Gastrocnemius medialis (tissue), 4 donors: Measurements from ENCODE around the gene TMEM91. TPM values are rescaled to one million over a fixed set of nuclear protein-coding genes. Genes with fewer than 3 reads are reported as not detected.

Experiments
- ATAC-seq, 2 donors: fragments of 150-250 bp; one replicate each; pipeline ENCODE4 v1.9.1; 2016
- DNase-seq, 2 donors: peaks; one replicate each; pipeline ENCODE4 v3.0.0-alpha.2; 2019
- H3K27ac ChIP-seq, 4 donors: fragments of 200-600 bp; sonication (generic); 1 replicate in 1 of 4; 2 replicates in 3 of 4; pipeline ENCODE4 v1.5.1; 2016 to 2018; ENCODE audit warnings: mild to moderate bottlenecking in 2 of 4, moderate library complexity in 1 of 4
- H3K27me3 ChIP-seq, 3 donors: fragments of 200-600 bp; sonication (generic) in 2 of 3; 1 replicate in 1 of 3; 2 replicates in 2 of 3; pipeline versions ENCODE4 v1.5.1 to v1.6.0; 2016 to 2019; ENCODE audit warnings: mild to moderate bottlenecking in 1 of 3, moderate library complexity in 1 of 3
- H3K36me3 ChIP-seq, 2 donors: fragments of 200-600 bp; sonication (generic) in 1 of 2; one replicate each; pipeline ENCODE4 v1.5.1; 2017 to 2018
- H3K4me1 ChIP-seq, 2 donors: fragments of 200-600 bp; sonication (generic) in 1 of 2; one replicate each; pipeline ENCODE4 v1.5.1; 2016 to 2017; ENCODE audit warnings: mild to moderate bottlenecking in 2 of 2
- H3K4me3 ChIP-seq, 4 donors: fragments of 200-600 bp; sonication (generic) in 3 of 4; 1 replicate in 1 of 4; 2 replicates in 3 of 4; pipeline ENCODE4 v1.5.1; 2016 to 2019; ENCODE audit warnings: mild to moderate bottlenecking in 2 of 4
- H3K9me3 ChIP-seq, 3 donors: fragments of 200-600 bp; sonication (generic) in 2 of 3; 1 replicate in 1 of 3; 2 replicates in 2 of 3; pipeline ENCODE4 v1.5.1; 2016 to 2019
- POLR2A ChIP-seq, 2 donors: fragments of 450-650 bp; IDR thresholded peaks; one replicate each; pipeline ENCODE4 v1.6.1; 2017; ENCODE audit warnings: antibody characterized with exemption in 2 of 2, mild to moderate bottlenecking in 2 of 2, moderate library complexity in 2 of 2
- in situ Hi-C, 4 donors: fragments of 200-750 bp; cut with MboI; loops; one replicate each; pipeline versions ENCODE4 v1.15.0 to v1.8.0; 2017; ENCODE audit warnings: low sequenced_read_pairs in 4 of 4
- intact Hi-C: fragments of 100-400 bp; cut with DNase I; formaldehyde crosslinking; loops from one replicate; pipeline ENCODE4 v1.15.1; 2023; ENCODE audit warnings: low total_unique reads
- total RNA-seq, 4 donors: library from RNA; depleted of rRNA; stranded (reverse); fragments of >200 nt; gene quantifications; one replicate each; pipeline versions ENCODE4 v1.1.0 to v1.2.3, GENCODE V29; 2016
- TF ChIP-seq, protein P1 (sequence below), 5 experiments: fragments of 450-650 bp in 3 of 5; fragments of 200-600 bp in 2 of 5; sonication (generic) in 2 of 5; IDR thresholded peaks in 4 of 5; conservative IDR thresholded peaks in 1 of 5; 1 replicate in 4 of 5; 2 replicates in 1 of 5; pipeline ENCODE4 v1.5.1; 2016 to 2019; ENCODE audit warnings: antibody characterized with exemption in 5 of 5, mild to moderate bottlenecking in 3 of 5, moderate library complexity in 3 of 5

TMEM91 gene
- total RNA-seq, 4 donors from 2014 or later: 1.6 to 13.6 (median 4.7) TPM

DNA sequence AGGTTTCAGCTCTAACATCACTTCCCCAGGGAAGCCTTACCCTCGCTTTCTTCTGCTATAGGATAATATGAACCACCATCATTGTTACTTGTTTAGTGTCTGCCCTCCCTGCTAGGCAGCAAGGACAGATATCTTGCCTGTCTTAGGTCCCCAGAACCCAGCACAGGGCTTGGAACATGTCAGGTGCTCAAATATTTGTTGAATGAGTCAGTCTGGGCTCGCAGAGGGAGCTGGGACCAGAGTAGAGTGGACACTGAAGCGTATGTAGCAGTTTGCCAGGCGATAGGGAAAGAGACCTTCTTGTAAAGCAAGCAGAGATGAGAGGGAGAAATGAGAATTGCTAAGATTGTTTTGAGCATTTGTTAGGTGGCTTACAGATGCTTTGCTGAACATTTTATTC lies 33.0 kb downstream of the TMEM91 start:
- in situ Hi-C loops (no loop called here), intact Hi-C loops (no loop called here)
- ATAC-seq (peak; percentile 67 to 81), DNase-seq (peak in 1 of 2 donors; percentile 68)
- Histone ChIP-seq H3K27me3 (no peaks in the 10 kb centered on the region), H3K4me3 (no peak overlapping the region), H3K27ac (peak overlapping the region; percentile 31 to 83 (median 76)), H3K4me1 (peaks cover 45 to 73% of the 10 kb centered on the region in 2 donors), H3K36me3 (peaks cover 0 to 11% of the 10 kb centered on the region in 2 donors), H3K9me3 (no peaks in the 10 kb centered on the region)
- TF ChIP-seq, protein P1, sequence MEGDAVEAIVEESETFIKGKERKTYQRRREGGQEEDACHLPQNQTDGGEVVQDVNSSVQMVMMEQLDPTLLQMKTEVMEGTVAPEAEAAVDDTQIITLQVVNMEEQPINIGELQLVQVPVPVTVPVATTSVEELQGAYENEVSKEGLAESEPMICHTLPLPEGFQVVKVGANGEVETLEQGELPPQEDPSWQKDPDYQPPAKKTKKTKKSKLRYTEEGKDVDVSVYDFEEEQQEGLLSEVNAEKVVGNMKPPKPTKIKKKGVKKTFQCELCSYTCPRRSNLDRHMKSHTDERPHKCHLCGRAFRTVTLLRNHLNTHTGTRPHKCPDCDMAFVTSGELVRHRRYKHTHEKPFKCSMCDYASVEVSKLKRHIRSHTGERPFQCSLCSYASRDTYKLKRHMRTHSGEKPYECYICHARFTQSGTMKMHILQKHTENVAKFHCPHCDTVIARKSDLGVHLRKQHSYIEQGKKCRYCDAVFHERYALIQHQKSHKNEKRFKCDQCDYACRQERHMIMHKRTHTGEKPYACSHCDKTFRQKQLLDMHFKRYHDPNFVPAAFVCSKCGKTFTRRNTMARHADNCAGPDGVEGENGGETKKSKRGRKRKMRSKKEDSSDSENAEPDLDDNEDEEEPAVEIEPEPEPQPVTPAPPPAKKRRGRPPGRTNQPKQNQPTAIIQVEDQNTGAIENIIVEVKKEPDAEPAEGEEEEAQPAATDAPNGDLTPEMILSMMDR (IDR thresholded peaks at IDR 0.05 in 4 of 5, conservative IDR thresholded peaks at IDR 0.05 in 1 of 5): no peak
- TF ChIP-seq POLR2A (IDR thresholded peaks at IDR 0.05): no peak

DNA sequence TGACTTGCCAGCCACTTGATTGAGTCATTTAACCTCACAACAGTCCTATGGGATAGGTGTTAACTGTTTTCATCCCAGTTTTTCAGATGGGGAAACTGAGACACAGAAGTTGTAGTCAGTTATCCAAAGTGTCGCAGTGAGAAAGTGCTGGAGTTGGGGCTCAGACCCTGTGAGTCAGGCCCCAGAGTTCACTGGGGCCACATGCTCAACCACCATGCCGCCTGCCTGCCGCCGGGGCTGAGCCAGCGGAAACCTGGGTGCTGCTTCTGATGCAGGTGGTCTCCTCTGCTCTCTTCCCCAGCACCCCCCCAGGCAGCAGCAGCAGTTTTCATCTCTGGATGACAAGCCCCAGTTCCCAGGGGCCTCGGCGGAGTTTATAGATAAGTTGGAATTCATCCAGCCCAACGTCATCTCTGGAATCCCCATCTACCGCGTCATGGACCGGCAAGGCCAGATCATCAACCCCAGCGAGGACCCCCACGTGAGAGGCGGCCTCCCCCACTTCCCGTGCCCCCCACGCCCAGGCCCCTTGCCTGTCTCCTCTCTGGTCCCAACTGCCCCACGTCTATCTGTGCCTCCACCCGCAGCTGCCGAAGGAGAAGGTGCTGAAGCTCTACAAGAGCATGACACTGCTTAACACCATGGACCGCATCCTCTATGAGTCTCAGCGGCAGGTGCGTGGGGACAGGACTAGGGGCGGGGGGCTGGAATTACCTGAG lies 34.2 kb downstream of the TMEM91 start:
- ATAC-seq (no peak), DNase-seq (no peak)
- peaks cover 57 to 77% of the 10 kb centered on the region in 2 donors for H3K4me1 ChIP-seq
- H3K27ac ChIP-seq: peak overlapping the region; percentile 71 to 83 (median 80)
- H3K27me3 ChIP-seq: no peaks in the 10 kb centered on the region
- no peak overlapping the region for H3K4me3 ChIP-seq
- TF ChIP-seq, protein P1 (IDR thresholded peaks at IDR 0.05 in 4 of 5, conservative IDR thresholded peaks at IDR 0.05 in 1 of 5): no peak
- TF ChIP-seq POLR2A (IDR thresholded peaks at IDR 0.05): no peak
- H3K9me3 ChIP-seq: no peaks in the 10 kb centered on the region
- intact Hi-C loops: no loop called here
- H3K36me3 ChIP-seq: peaks cover 0 to 16% of the 10 kb centered on the region in 2 donors
- in situ Hi-C loops: no loop called here

DNA sequence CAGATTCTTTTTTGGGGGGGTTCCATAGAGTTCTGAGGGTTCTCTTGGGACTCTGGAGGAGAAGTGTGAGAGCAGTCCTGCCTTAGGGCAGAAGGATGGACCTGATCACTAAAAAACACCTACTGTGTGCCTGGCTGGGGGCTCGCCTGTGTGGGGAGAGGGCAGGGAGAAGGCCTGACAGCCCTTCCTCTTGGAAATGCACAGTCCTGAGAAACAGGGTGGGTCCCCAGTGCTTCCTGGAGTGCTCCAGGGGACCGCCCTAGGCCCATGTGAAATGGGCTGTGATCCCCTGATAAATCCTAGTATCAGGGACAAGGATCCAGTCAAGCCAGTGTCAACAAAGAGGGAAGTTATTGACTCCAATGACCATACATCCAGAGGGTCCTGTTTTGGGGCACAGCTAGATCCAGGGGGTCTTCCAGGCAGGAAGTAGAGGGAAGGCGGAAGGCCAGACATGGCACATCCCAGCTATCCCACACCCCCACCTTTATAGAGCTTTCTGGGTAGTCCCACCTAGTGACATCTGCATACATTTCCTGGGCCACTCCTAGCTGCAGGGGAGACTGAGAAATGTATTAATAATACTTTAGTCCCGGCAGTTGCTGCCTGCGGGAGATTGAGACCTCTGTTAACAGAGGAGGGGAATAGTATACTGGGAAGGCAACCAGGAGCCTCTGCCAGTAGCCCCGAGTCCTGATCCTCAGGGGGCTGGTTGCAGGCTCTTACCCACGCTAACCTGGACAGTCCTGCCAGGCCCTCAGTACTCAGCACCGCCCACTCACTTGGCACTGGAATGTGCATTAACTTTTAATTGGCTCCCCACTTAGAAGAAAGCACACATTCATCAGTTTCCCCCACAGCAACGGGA lies 35.0 kb downstream of the TMEM91 start:
- Histone ChIP-seq H3K9me3 (no peaks in the 10 kb centered on the region), H3K4me1 (peaks cover 58 to 77% of the 10 kb centered on the region in 2 donors), H3K27me3 (no peaks in the 10 kb centered on the region), H3K4me3 (no peak overlapping the region), H3K27ac (peak overlapping the region; percentile 71 to 83 (median 80)), H3K36me3 (peaks cover 0 to 17% of the 10 kb centered on the region in 2 donors)
- in situ Hi-C loops (no loop called here), intact Hi-C loops (no loop called here)
- DNase-seq: no peak
- TF ChIP-seq, protein P1 (IDR thresholded peaks at IDR 0.05 in 4 of 5, conservative IDR thresholded peaks at IDR 0.05 in 1 of 5): no peak
- TF ChIP-seq POLR2A (IDR thresholded peaks at IDR 0.05): no peak
- ATAC-seq: no peak

DNA sequence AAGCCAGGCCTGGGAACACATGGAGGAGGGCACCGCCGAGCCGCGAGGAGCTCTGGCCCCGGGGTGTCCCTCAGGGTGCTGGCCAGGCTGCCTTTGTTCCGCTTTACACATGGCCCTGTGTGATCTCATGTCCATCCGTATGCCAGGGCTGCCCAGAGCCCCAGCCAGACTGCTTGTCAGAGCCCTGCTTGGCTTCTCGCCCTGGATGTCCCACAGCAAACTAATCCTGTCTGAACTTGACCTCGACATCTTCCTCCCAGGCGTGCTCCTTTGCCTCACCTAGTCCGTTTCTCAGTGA lies 35.6 kb downstream of the TMEM91 start:
- Histone ChIP-seq H3K4me1 (peaks cover 58 to 77% of the 10 kb centered on the region in 2 donors), H3K27ac (peak overlapping the region; percentile 71 to 83 (median 80)), H3K27me3 (no peaks in the 10 kb centered on the region), H3K36me3 (peaks cover 0 to 23% of the 10 kb centered on the region in 2 donors), H3K4me3 (no peak overlapping the region), H3K9me3 (no peaks in the 10 kb centered on the region)
- DNase-seq: peak; percentile 64 to 89
- peak; percentile 19 to 25 for TF ChIP-seq POLR2A (IDR thresholded peaks at IDR 0.05)
- TF ChIP-seq, protein P1 (IDR thresholded peaks at IDR 0.05 in 4 of 5, conservative IDR thresholded peaks at IDR 0.05 in 1 of 5): no peak
- intact Hi-C loops: no loop called here
- peak; percentile 56 to 63 for ATAC-seq
- in situ Hi-C loops: no loop called here
